Measurements from ENCODE around the gene LDB3. TPM values are rescaled to one million over a fixed set of nuclear protein-coding genes. Genes with fewer than 3 reads are reported as not detected.
A peak's percentile ranks its signal among the peaks of the same experiment; 100 is the strongest.

LDB3 gene
- total and polyA plus RNA-seq, 2 of the 4 experiments (the other 2 are of a cell fraction), result 0.36 to 2.6 TPM

DNA sequence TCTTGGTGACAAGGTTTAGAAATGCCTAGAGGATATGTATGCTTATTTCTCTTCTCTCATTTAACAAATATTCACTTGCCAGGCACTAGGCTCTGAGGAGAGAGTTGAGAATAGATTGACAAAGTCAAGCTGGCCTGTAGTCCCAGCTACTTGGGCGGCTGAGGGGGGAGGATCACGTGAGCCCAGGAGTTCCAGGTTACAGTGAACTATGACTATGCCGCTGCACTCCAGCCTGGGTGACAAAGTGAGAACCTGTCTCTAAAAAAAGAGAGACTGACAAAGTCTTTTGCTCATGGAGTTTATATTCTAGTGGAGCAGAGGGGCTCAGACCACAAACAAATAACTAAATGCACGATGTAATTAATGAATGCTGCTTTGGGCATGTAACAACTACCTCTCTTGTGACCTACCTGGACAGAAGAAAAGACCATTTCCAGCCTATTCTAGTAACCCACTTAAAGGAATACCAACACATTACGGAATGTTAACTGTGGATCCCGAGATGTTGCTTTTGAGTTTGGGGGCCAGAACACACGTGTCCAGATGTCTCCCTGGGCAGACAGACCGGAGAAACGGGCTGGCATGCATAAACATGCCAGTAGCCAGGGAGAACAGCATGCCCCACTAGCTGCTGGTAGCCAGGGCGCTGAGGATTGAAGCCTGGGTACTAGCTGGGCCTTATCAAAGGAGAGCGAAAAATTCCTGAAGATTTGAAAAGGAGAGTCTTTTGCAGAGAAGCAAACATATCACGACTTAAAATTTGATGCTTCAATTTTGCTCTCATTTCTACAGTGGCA is 85.5 kb downstream of the LDB3 start:
- Histone ChIP-seq H2AFZ (replicated peaks; ENCODE audit: low read length, poor library complexity) (no peak overlapping the region), H3K9me3 (ENCODE audit: control insufficient read depth, insufficient read depth, low read length) (no peaks in the 10 kb centered on the region), H3K14ac (replicated peaks; ENCODE audit: low read depth, low read length) (no peak overlapping the region), H2BK5ac (ENCODE audit: low read depth, low read length, poor library complexity, severe bottlenecking) (no peak overlapping the region), H3K23ac (ENCODE audit: low read depth, low read length) (0 out of 2 replicates have a peak overlapping the region, but pooled peaks have one; percentile 54), H3K4me2 (ENCODE audit: low read depth, low read length) (no peak overlapping the region), H2BK20ac (ENCODE audit: low read depth, low read length) (no peak overlapping the region), H3K4me1 (ENCODE audit: control insufficient read depth, insufficient read depth, low read length) (peaks cover 2% of the 10 kb centered on the region; the same call in 1 of the 2 replicates), H3K27ac (ENCODE audit: insufficient read depth, low read length) (no peak overlapping the region), H4K8ac (ENCODE audit: low read depth in 2 of 2, low read length in 2 of 2) (no peak overlapping the region), H3K79me1 (ENCODE audit: low read depth in 1 of 2, low read length in 2 of 2) (peaks cover 15 to 42% of the 10 kb centered on the region in 2 experiments), H4K91ac (ENCODE audit: insufficient read depth, low read depth, low read length) (no peak overlapping the region), H3K9ac (ENCODE audit: low read depth, low read length) (no peak overlapping the region), H4K20me1 (ENCODE audit: insufficient read depth, low read length) (peaks cover 4% of the 10 kb centered on the region; the same call in 1 of the 2 replicates), H3K4ac (ENCODE audit: low read depth, low read length) (no peak overlapping the region; the same call in 1 of the 2 replicates), H2BK120ac (ENCODE audit: low read depth, low read length) (no peak overlapping the region), H3K9me1 (ENCODE audit: insufficient read depth, low read length) (peaks cover 11% of the 10 kb centered on the region), H3K36me3 (ENCODE audit: control insufficient read depth, insufficient read depth, low read length) (no peaks in the 10 kb centered on the region), H3K18ac (ENCODE audit: low read depth, low read length) (no peak overlapping the region), H2AK9ac (replicated peaks; ENCODE audit: low read depth, low read length, poor library complexity) (no peak overlapping the region), H3K27me3 (ENCODE audit: control insufficient read depth, insufficient read depth, low read length) (no peaks in the 10 kb centered on the region), H3K4me3 (ENCODE audit: insufficient read depth, low read depth, low read length) (no peak overlapping the region), H2AK5ac (ENCODE audit: low read depth, low read length) (peak overlapping the region; percentile 56; the same call in 1 of the 2 replicates), H2BK15ac (ENCODE audit: low read depth, low read length) (no peak overlapping the region), H3K56ac (ENCODE audit: extremely low read depth, insufficient read depth, low read length) (no peak overlapping the region), H4K5ac (ENCODE audit: low read depth, low read length) (no peak overlapping the region)
- no peak for ATAC-seq (ENCODE audit: low read depth)
- intact Hi-C loops (cut with micrococcal nuclease) (no loop called here), dilution Hi-C loops (cut with HindIII; ENCODE audit: low sequenced_read_pairs, unreplicated experiment) (no loop called here), in situ Hi-C loops (cut with MboI; ENCODE audit: low sequenced_read_pairs) (no loop called here)
- WGBS, 2 experiments (ENCODE audit: extremely low coverage in 2 of 2, insufficient read length in 1 of 2), result 84% methylated on average over 6 of the region's 12 CpGs; no CpG with 5 or more reads in 1 of the 2 experiments
- POLR2A ChIA-PET (ENCODE audit: unreplicated experiment), result no interaction called here
- no TSS peak for BruUV-seq (replicated peaks)
- DNase-seq, result no peak
- TF ChIP-seq CEBPB (IDR thresholded peaks at IDR 0.05; ENCODE audit: low read depth, low read length) (no peak), CHD1 (IDR thresholded peaks at IDR 0.05; ENCODE audit: low read depth, low read length) (no peak), NFE2L2 (IDR thresholded peaks at IDR 0.05; ENCODE audit: low read depth, low read length) (no peak), POLR2A (IDR thresholded peaks at IDR 0.05; ENCODE audit: low read depth, low read length) (no peak)
- TF ChIP-seq, protein P1, sequence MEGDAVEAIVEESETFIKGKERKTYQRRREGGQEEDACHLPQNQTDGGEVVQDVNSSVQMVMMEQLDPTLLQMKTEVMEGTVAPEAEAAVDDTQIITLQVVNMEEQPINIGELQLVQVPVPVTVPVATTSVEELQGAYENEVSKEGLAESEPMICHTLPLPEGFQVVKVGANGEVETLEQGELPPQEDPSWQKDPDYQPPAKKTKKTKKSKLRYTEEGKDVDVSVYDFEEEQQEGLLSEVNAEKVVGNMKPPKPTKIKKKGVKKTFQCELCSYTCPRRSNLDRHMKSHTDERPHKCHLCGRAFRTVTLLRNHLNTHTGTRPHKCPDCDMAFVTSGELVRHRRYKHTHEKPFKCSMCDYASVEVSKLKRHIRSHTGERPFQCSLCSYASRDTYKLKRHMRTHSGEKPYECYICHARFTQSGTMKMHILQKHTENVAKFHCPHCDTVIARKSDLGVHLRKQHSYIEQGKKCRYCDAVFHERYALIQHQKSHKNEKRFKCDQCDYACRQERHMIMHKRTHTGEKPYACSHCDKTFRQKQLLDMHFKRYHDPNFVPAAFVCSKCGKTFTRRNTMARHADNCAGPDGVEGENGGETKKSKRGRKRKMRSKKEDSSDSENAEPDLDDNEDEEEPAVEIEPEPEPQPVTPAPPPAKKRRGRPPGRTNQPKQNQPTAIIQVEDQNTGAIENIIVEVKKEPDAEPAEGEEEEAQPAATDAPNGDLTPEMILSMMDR (conservative IDR thresholded peaks at IDR 0.05; ENCODE audit: low read depth, low read length), result no peak
- CTCF ChIA-PET, result no interaction called here

All from IMR-90 (cell line).